ENCODE results near the gene TCEAL6.
"Not testable (repeated sequence)": the region's sequence is repeated elsewhere in the genome, so short reads cannot be mapped to it uniquely, and the experiment has no call there.

The TCEAL6 gene

DNA sequence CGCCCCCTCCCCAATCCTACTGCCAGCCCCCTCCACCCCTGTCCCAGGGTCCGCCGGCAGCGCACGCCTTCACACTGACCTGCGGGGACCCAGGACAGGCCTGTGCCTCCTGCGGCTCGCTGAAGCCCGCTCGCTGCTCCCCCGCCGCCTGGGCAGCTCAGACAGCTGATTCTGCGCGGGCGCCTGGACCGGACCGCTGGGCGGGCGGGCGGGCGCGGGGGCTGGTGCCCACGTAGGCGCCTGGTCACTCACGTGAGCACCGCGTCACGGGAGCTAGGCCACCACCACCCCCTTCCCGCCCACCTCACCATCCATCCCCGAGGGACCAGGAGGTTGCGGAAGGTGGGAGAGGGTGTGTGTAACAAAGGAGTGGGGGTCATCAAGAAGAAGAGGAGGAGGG, at the start of gene TCEAL6:
TSS of gene TCEAL6 (minus strand) at position 208 of the 400 bp plus-strand sequence.
- H3K4me3 ChIP-seq (ENCODE audit: low read length); DNase-seq (ENCODE audit: low read depth): not testable (repeated sequence)

DNA sequence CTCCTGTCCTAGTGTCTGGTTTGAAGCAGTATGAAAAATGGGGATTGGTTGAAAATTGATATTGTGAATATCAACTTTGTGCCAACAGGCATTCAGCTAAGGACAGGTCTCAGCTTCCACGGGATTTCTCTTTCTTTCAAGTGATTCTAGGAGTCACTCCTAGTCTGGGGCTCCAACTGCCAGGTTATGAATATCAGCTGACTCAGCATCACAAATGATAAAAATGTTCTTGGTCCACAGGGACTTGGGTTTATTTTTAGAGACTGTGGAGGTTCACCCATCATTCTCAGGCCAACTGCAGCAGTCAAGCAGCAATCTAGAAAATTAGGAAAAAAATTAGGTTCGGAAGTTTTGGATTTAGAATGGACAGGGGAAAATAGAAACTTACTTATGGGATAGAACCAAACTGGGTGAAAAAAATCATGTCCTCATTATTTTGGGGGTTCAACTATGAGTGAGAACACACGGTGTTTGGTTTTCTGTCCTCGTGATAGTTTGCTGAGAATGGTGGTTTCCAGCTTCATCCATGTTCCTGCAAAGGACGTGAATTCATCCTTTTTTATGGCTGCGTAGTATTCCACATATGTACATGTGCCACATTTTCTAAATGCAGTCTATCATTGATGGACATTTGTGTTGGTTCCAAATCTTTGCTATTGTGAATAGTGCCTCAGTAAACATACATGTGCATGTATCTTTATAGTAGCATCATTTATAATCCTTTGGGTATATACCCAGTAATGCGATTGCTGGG, 43.9 kb upstream of the TCEAL6 start:
- no peak for DNase-seq (ENCODE audit: low read depth)
- TF ChIP-seq, protein P1, sequence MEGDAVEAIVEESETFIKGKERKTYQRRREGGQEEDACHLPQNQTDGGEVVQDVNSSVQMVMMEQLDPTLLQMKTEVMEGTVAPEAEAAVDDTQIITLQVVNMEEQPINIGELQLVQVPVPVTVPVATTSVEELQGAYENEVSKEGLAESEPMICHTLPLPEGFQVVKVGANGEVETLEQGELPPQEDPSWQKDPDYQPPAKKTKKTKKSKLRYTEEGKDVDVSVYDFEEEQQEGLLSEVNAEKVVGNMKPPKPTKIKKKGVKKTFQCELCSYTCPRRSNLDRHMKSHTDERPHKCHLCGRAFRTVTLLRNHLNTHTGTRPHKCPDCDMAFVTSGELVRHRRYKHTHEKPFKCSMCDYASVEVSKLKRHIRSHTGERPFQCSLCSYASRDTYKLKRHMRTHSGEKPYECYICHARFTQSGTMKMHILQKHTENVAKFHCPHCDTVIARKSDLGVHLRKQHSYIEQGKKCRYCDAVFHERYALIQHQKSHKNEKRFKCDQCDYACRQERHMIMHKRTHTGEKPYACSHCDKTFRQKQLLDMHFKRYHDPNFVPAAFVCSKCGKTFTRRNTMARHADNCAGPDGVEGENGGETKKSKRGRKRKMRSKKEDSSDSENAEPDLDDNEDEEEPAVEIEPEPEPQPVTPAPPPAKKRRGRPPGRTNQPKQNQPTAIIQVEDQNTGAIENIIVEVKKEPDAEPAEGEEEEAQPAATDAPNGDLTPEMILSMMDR (IDR thresholded peaks at IDR 0.05; ENCODE audit: insufficient read depth, low read depth, low read length, missing control alignments): no peak
- H3K4me3 ChIP-seq (ENCODE audit: low read length): no peak overlapping the region

DNA sequence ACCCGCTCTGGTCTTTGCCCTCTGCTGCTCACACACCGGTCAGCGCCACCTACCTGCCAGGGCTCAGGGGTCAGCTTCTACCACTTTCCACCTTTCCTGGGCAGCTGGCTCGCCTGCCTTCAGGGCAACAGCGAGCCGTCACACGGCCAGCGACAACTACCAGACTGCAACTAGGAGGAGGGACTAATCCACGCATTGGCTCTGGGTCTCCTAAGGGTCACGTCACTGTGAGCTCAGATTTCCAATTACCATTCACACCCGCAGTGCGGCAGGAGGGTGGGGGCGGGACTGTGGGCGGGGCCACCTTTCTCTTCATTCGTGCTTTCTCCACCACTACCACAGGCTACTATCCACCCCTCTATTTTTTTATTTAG, 13.5 kb upstream of the TCEAL6 start, which contains the start of gene BEX5:
TSS of gene BEX5 (minus strand) at position 172 of the 374 bp plus-strand sequence. CDS start 1,712 bp downstream, outside the sequence.
- DNase-seq (ENCODE audit: low read depth): peak; percentile 54
- peak within 1 kb of the TSS; percentile 29 for H3K4me3 ChIP-seq (ENCODE audit: low read length)

DNA sequence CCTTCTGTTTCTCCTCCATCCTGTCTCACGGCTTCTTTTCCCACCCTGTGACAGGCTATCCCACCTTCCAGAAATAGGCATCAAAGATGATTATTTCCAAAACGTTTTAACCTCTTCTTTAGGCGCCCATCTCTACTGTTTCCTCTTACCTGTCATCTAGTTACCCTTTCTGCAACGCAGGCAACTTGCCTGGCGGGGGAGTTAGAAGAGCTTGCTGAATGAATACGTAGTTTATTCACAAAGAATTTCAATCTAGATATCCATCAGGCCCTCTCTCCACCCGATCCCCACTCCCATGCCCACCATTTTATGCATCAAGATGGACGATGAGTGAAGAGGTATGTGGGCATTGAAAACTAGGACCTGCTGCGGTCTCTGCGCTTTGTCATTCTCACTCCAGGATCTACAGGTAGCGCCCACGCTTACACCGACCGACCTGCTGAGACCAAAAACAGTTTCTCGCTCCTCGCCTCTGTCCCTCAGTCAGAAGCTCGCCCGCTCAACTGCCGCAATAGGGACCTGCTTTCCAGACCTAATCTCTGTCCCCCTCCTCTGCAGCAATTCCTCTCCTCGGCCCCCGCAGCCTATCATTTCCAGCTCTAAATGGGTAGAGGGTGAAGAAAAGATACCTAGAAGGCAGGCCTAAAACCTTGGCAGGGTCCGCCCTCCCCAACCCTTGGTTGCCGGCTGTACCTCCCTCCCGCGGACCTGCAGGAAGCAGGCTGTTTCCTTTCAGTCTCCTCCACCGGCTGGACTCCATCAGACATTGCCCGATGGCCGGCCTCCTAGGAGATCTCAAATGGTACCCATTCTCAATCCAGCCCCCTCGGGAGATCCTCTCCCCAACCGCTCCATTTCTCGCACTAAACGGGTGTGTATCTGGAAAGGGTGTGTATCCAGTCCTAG, 12.9 kb upstream of the TCEAL6 start:
- no peak for DNase-seq (ENCODE audit: low read depth)
- peak overlapping the region; percentile 29 for H3K4me3 ChIP-seq (ENCODE audit: low read length)
- TF ChIP-seq, protein P1 (IDR thresholded peaks at IDR 0.05; ENCODE audit: insufficient read depth, low read depth, low read length, missing control alignments): no peak

More for the DNA sequence above, 13.5 kb upstream of the TCEAL6 start, which contains the start of gene BEX5:
- TF ChIP-seq, protein P1 (IDR thresholded peaks at IDR 0.05; ENCODE audit: insufficient read depth, low read depth, low read length, missing control alignments): no peak

DNA sequence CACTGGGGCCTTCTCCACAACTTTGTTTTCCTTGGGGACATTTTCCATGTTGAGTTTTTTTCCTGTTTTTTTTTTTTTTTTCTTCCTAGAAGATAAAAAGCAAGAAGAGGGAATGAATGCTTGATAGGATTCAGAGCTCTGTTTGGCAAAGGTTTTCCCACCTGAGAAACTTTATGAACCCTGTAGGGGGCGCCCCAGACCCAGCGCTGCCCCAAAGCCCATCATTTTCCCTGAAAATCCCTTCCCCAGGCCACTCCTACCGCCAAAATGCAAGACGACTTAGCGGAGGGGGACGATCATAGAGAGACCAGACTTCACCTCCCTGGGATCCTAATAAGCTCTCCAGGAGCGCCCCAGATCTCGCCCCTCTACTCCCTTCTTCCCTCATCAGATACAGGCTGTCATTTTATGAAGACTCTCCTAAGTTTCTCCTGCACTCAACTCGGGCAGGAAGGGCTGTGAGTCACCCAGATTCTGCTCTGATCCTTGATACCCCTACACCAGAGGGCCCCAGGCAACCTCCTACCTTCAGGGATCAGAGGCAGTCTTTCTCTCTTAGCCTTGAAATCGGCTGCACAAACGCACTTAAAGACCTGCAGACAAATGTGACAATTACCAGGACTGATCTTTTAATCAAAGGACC, 12.1 kb upstream of the TCEAL6 start:
- DNase-seq (ENCODE audit: low read depth): no peak
- TF ChIP-seq, protein P1 (IDR thresholded peaks at IDR 0.05; ENCODE audit: insufficient read depth, low read depth, low read length, missing control alignments): no peak
- no peak overlapping the region for H3K4me3 ChIP-seq (ENCODE audit: low read length)

DNA sequence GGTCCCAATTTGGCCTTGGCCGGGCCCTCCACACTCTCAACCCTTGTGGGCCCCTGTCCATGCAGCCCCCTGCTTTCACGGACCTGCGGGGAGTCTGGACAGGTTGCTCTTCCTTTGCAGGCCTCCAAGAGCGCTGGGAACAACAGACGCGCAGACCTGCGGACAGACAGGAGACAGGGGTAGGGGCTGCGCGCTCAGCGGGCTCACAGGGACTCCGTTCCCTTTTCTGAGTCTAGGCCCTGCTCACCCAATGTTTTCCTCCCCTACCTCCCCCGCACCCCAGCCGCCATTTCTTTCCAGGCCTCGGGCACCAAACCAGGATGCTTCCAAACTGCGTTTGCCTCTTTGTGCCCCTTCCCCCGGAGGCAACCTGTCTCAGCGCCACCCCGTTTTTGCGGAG, 650 bp downstream of the TCEAL6 start:
- DNase-seq (ENCODE audit: low read depth): not testable (repeated sequence)

DNA sequence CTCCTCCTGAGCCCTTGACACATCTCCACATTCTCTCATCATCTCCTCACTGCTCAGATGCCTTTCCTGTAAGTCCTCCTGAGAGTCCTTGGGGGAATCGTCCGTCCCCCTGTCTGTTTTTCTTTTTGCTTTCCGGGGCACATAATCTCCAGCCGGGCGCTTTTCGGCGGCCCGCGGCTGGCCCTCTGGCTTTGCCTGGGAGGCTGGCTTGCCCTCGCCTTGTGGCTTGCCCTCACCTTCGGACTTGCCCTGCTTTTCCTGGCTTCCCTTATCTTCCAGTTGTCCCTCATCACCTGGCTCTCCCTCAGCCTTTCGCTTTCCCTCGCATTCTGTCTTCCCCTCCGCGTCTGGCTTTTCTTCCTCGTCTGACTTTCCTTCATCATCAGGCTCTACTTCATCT, 1.4 kb downstream of the TCEAL6 start:
- not testable (repeated sequence) for DNase-seq (ENCODE audit: low read depth); H3K4me3 ChIP-seq (ENCODE audit: low read length)

More for the DNA sequence above, 650 bp downstream of the TCEAL6 start:
- not testable (repeated sequence) for H3K4me3 ChIP-seq (ENCODE audit: low read length)

- H3K4me3 ChIP-seq (ENCODE audit: low read length): no peak overlapping the region
- no peak for DNase-seq (ENCODE audit: low read depth)
- TF ChIP-seq, protein P1 (IDR thresholded peaks at IDR 0.05; ENCODE audit: insufficient read depth, low read depth, low read length, missing control alignments): no peak
Measured at GRCh38 chrX:102138064-102138463, 4.2 kb downstream of the TCEAL6 start.

All from epithelial cell of esophagus (primary cell).